HEK293 (cell line): ENCODE measurements around the gene PDK2.

Experiments
- CTCF ChIA-PET: fragments of 350-600 bp; formaldehyde crosslinking; extraction: SDS; loops from one replicate; lab custom pipeline; 2021; ENCODE audit warnings: antibody characterized with exemption; lab: Yijun Ruan, JAX
- POLR2A ChIA-PET: fragments of 300-600 bp; formaldehyde crosslinking; extraction: SDS; loops from one replicate; lab custom pipeline; 2020; ENCODE audit warnings: antibody characterized with exemption, inconsistent platforms; lab: Yijun Ruan, JAX
- H3K27ac ChIP-seq: fragments of 200-500 bp; sonication (Bioruptor generic); 2 replicates; pipeline ENCODE4 v1.5.1; 2014; ENCODE audit warnings: low read depth, low read length, control low read depth, inconsistent platforms; ENCODE audit errors: extremely low read depth
- H3K36me3 ChIP-seq, 2 experiments: fragments of 200-500 bp in 1 of 2; sonication (Bioruptor generic) in 1 of 2; 1 replicate in 1 of 2; 2 replicates in 1 of 2; pipeline ENCODE4 v1.5.1; 2014 to 2017; ENCODE audit warnings: inconsistent platforms in 2 of 2, low read length in 2 of 2; ENCODE audit not compliant: control insufficient read depth in 2 of 2, insufficient read depth in 1 of 2
- H3K4me1 ChIP-seq: fragments of 200-500 bp; sonication (Bioruptor generic); 2 replicates; pipeline ENCODE4 v1.5.1; 2014; ENCODE audit warnings: mild to moderate bottlenecking, low read length, inconsistent platforms; ENCODE audit not compliant: control insufficient read depth, insufficient read depth
- H3K4me3 ChIP-seq: 2 replicates; pipeline ENCODE4 v1.5.1; 2011; ENCODE audit warnings: low read depth, mild to moderate bottlenecking, control low read depth, low read length, moderate library complexity
- H3K9me3 ChIP-seq: fragments of 200-500 bp; sonication (Bioruptor generic); 2 replicates; pipeline ENCODE4 v1.5.1; 2014; ENCODE audit warnings: low read depth, low read length, inconsistent platforms; ENCODE audit not compliant: control insufficient read depth, insufficient read depth
- IKZF3 ChIP-seq: fragments of 450-650 bp; IDR thresholded peaks from 2 replicates; pipeline ENCODE4 v1.5.0; 2018; ENCODE audit warnings: missing biosample characterization, mild to moderate bottlenecking, missing genetic modification characterization, moderate library complexity
- KLF8 ChIP-seq: fragments of 450-650 bp; formaldehyde crosslinking; IDR thresholded peaks from 2 replicates; pipeline ENCODE4 v1.5.1; 2016; ENCODE audit warnings: missing biosample characterization, missing genetic modification characterization
- PRDM2 ChIP-seq: fragments of 450-650 bp; formaldehyde crosslinking; IDR thresholded peaks from 2 replicates; pipeline ENCODE4 v1.5.1; 2016; ENCODE audit warnings: missing biosample characterization, missing genetic modification characterization, borderline replicate concordance
- PRDM6 ChIP-seq: fragments of 450-650 bp; formaldehyde crosslinking; IDR thresholded peaks from 2 replicates; pipeline ENCODE4 v1.5.1; 2017; ENCODE audit warnings: missing biosample characterization, missing genetic modification characterization
- SP2 ChIP-seq: fragments of 450-650 bp; formaldehyde crosslinking; IDR thresholded peaks from 2 replicates; pipeline ENCODE4 v1.5.1; 2016; ENCODE audit warnings: missing biosample characterization, missing genetic modification characterization
- SP3 ChIP-seq: fragments of 450-650 bp; formaldehyde crosslinking; IDR thresholded peaks from 2 replicates; pipeline ENCODE4 v1.5.1; 2016; ENCODE audit warnings: missing biosample characterization, missing genetic modification characterization
- TRIM28 ChIP-seq: IDR thresholded peaks from 2 replicates; pipeline ENCODE4 v1.6.1; 2011; ENCODE audit warnings: low read length, control low read depth, borderline replicate concordance
- ZBTB1 ChIP-seq: fragments of 450-650 bp; formaldehyde crosslinking; IDR thresholded peaks from 2 replicates; pipeline ENCODE4 v1.5.1; 2016; ENCODE audit warnings: missing biosample characterization, missing genetic modification characterization
- ZBTB6 ChIP-seq: fragments of 450-650 bp; formaldehyde crosslinking; IDR thresholded peaks from 2 replicates; pipeline ENCODE4 v1.5.1; 2017; ENCODE audit warnings: missing biosample characterization, missing genetic modification characterization
- ZFHX2 ChIP-seq: fragments of 450-650 bp; formaldehyde crosslinking; conservative IDR thresholded peaks from 2 replicates; pipeline ENCODE4 v1.5.1; 2016; ENCODE audit warnings: missing biosample characterization, missing genetic modification characterization
- ZNF174 ChIP-seq: fragments of 450-650 bp; formaldehyde crosslinking; IDR thresholded peaks from 2 replicates; pipeline ENCODE4 v1.5.0; 2017; ENCODE audit warnings: missing biosample characterization, mild to moderate bottlenecking, missing genetic modification characterization
- ZNF19 ChIP-seq: fragments of 450-650 bp; formaldehyde crosslinking; IDR thresholded peaks from 2 replicates; pipeline ENCODE4; 2016; ENCODE audit warnings: missing biosample characterization, missing genetic modification characterization, low read depth
- ZNF2 ChIP-seq: fragments of 450-650 bp; formaldehyde crosslinking; IDR thresholded peaks from 2 replicates; pipeline ENCODE4 v1.5.1; 2016; ENCODE audit warnings: missing biosample characterization, missing genetic modification characterization
- ZNF239 ChIP-seq: fragments of 450-650 bp; formaldehyde crosslinking; IDR thresholded peaks from 2 replicates; pipeline ENCODE4 v1.5.1; 2016; ENCODE audit warnings: missing biosample characterization, missing genetic modification characterization
- ZNF24 ChIP-seq: fragments of 450-650 bp; formaldehyde crosslinking; IDR thresholded peaks from 2 replicates; pipeline ENCODE4 v1.5.1; 2016; ENCODE audit warnings: missing biosample characterization, missing genetic modification characterization
- ZNF341 ChIP-seq: fragments of 450-650 bp; formaldehyde crosslinking; IDR thresholded peaks from 2 replicates; pipeline ENCODE4; 2016; ENCODE audit warnings: low read depth, missing biosample characterization, missing genetic modification characterization
- ZNF404 ChIP-seq: fragments of 450-650 bp; formaldehyde crosslinking; IDR thresholded peaks from 2 replicates; pipeline ENCODE4 v1.5.1; 2017; ENCODE audit warnings: missing biosample characterization, missing genetic modification characterization
- ZNF48 ChIP-seq: fragments of 450-650 bp; formaldehyde crosslinking; IDR thresholded peaks from 2 replicates; pipeline ENCODE4 v1.5.1; 2016; ENCODE audit warnings: missing biosample characterization, missing genetic modification characterization
- ZNF529 ChIP-seq: fragments of 450-650 bp; formaldehyde crosslinking; IDR thresholded peaks from 2 replicates; pipeline ENCODE4 v1.5.1; 2017; ENCODE audit warnings: missing genetic modification characterization, missing biosample characterization; ENCODE audit not compliant: insufficient replicate concordance
- ZNF560 ChIP-seq: fragments of 450-650 bp; formaldehyde crosslinking; IDR thresholded peaks from 2 replicates; pipeline ENCODE4 v1.5.1; 2017; ENCODE audit warnings: missing biosample characterization, missing genetic modification characterization, borderline replicate concordance
- ZNF660 ChIP-seq: fragments of 450-650 bp; IDR thresholded peaks from 2 replicates; pipeline ENCODE4 v1.5.1; 2018; ENCODE audit warnings: missing biosample characterization, mild to moderate bottlenecking, missing genetic modification characterization
- ZNF777 ChIP-seq: fragments of 450-650 bp; formaldehyde crosslinking; IDR thresholded peaks from 2 replicates; pipeline ENCODE4 v1.5.1; 2017; ENCODE audit warnings: missing biosample characterization, missing genetic modification characterization, borderline replicate concordance
- ZSCAN30 ChIP-seq: fragments of 450-650 bp; IDR thresholded peaks from 2 replicates; pipeline ENCODE4 v1.5.1; 2018; ENCODE audit warnings: missing biosample characterization, mild to moderate bottlenecking, missing genetic modification characterization, moderate library complexity

Gene PDK2

GRCh38 chr17:50101346-50102163 lies 6.4 kb downstream of the PDK2 start (continued):
- TF ChIP-seq ZBTB6 (tag by site-specific recombination) (peak; percentile 72), SP3 (tag by site-specific recombination) (peak; percentile 40), SP2 (tag by site-specific recombination) (peak; percentile 75), PRDM6 (tag by site-specific recombination) (no peak)

GRCh38 chr17:50102164-50102991 lies 7.2 kb downstream of the PDK2 start:
- H3K9me3 ChIP-seq, result no peaks in the 10 kb centered on the region
- CTCF ChIA-PET, result interaction anchor here (0.8 to 4.0 kb wide), 4 partner anchors 8 to 76 kb away, joined by 3 to 31 read pairs (median 12); partner anchors contain the start of gene PDK2
- peaks cover 7% of the 10 kb centered on the region for H3K4me1 ChIP-seq
- TF ChIP-seq ZFHX2 (0 out of 2 replicates have a peak, but pooled peaks have one; percentile 13), ZNF777 (tag by site-specific recombination) (no peak)
- POLR2A ChIA-PET, result interaction anchor here (1.0 kb wide), 1 partner anchor 10 kb away, joined by 4 read pairs; no protein-coding TSS in a partner anchor
- peaks cover 6 to 68% of the 10 kb centered on the region in 2 experiments; a peak in 2 of 3 replicates for H3K36me3 ChIP-seq
- no peak overlapping the region for H3K4me3 ChIP-seq
- no peak overlapping the region for H3K27ac ChIP-seq

GRCh38 chr17:50103252-50103651 lies 8.1 kb downstream of the PDK2 start:
- Histone ChIP-seq H3K4me1 (peaks cover 7% of the 10 kb centered on the region), H3K4me3 (no peak overlapping the region), H3K27ac (no peak overlapping the region), H3K9me3 (no peaks in the 10 kb centered on the region), H3K36me3 (peaks cover 6 to 68% of the 10 kb centered on the region in 2 experiments; a peak in 2 of 3 replicates)
- CTCF ChIA-PET, result interaction anchor here (0.7 to 4.0 kb wide), 4 partner anchors 9 to 105 kb away, joined by 3 to 31 read pairs (median 12); partner anchors contain the start of gene PDK2
- POLR2A ChIA-PET, result interaction anchor here (1.0 kb wide), 1 partner anchor 9 kb away, joined by 4 read pairs; no protein-coding TSS in a partner anchor
- TF ChIP-seq ZNF239 (tag by site-specific recombination) (no peak), ZBTB1 (tag by site-specific recombination) (no peak), ZNF529 (tag by site-specific recombination) (no peak), ZNF660 (tag by site-specific recombination) (no peak), TRIM28 (no peak), ZNF24 (tag by site-specific recombination) (no peak), ZNF174 (tag by site-specific recombination) (no peak), IKZF3 (tag by site-specific recombination) (no peak), KLF8 (no peak), ZNF341 (tag by site-specific recombination) (no peak), ZNF48 (no peak), ZNF2 (tag by site-specific recombination) (no peak), ZNF404 (tag by site-specific recombination) (no peak), ZNF19 (tag by site-specific recombination) (no peak), ZNF560 (tag by site-specific recombination) (no peak), ZSCAN30 (no peak), PRDM2 (no peak)
